Fibroblast of pulmonary artery (primary cell): Measurements from ENCODE around the gene CSTPP1.
"Not testable (repeated sequence)": the region's sequence is repeated elsewhere in the genome, so short reads cannot be mapped to it uniquely, and the experiment has no call there.

Source experiments
- DNase-seq: peaks from one replicate; pipeline ENCODE4 v3.0.0-alpha.2; 2010; ENCODE audit warnings: low read depth
- H3K4me3 ChIP-seq: replicated peaks from 2 replicates; pipeline ENCODE4 v1.5.1; 2011; ENCODE audit warnings: low read depth, mild to moderate bottlenecking, control low read depth, low read length, moderate library complexity
- CTCF ChIP-seq: IDR thresholded peaks from 2 replicates; pipeline ENCODE4 v1.5.1; 2011; ENCODE audit warnings: mild to moderate bottlenecking, control low read depth, low read length, inconsistent platforms; ENCODE audit errors: missing control alignments

CSTPP1 gene

GRCh38 chr11:47106798-47107411 is 170.3 kb downstream of the CSTPP1 start:
- TF ChIP-seq CTCF, result no peak

GRCh38 chr11:47107744-47108143 is 171.2 kb downstream of the CSTPP1 start:
- no peak for DNase-seq
- TF ChIP-seq CTCF, result no peak
- H3K4me3 ChIP-seq, result no peak overlapping the region

More at GRCh38 chr11:47106798-47107411, 170.3 kb downstream of the CSTPP1 start:
- DNase-seq, result no peak
- no peak overlapping the region for H3K4me3 ChIP-seq

- DNase-seq, result no peak
- TF ChIP-seq CTCF, result no peak
- H3K4me3 ChIP-seq, result no peak overlapping the region
These were observed 171.7 kb downstream of the CSTPP1 start for GRCh38 chr11:47108214-47108613.

- TF ChIP-seq CTCF, result no peak
- DNase-seq, result no peak
- no peak overlapping the region for H3K4me3 ChIP-seq
These were observed 172.6 kb downstream of the CSTPP1 start for GRCh38 chr11:47109051-47109726.

GRCh38 chr11:47109727-47110246 is 173.2 kb downstream of the CSTPP1 start:
- no peak overlapping the region for H3K4me3 ChIP-seq
- no peak for TF ChIP-seq CTCF
- no peak for DNase-seq

- no peak for TF ChIP-seq CTCF
- no peak for DNase-seq
- H3K4me3 ChIP-seq, result no peak overlapping the region
These were observed 174.8 kb downstream of the CSTPP1 start for GRCh38 chr11:47111318-47111804.

GRCh38 chr11:47112941-47113340 is 176.4 kb downstream of the CSTPP1 start:
- not testable (repeated sequence) for DNase-seq, H3K4me3 ChIP-seq

GRCh38 chr11:47118958-47119688 is 182.6 kb downstream of the CSTPP1 start:
- H3K4me3 ChIP-seq, DNase-seq: not testable (repeated sequence)
